22Rv1 (cell line): ENCODE measurements around the gene PRR33.

Experiments used
- H3K27ac ChIP-seq: fragments of 450-650 bp; 2 replicates; pipeline ENCODE4 v1.5.1; 2017
- CTCF ChIP-seq: fragments of 450-650 bp; IDR thresholded peaks from 2 replicates; pipeline ENCODE4 v1.5.1; 2017; ENCODE audit warnings: mild to moderate bottlenecking
- ZFX ChIP-seq: fragments of 450-650 bp; IDR thresholded peaks from 2 replicates; pipeline ENCODE4 v1.6.1; 2017; ENCODE audit warnings: antibody characterized with exemption, borderline replicate concordance

The PRR33 gene

GRCh38 chr11:1894759-1895158 is 3.1 kb upstream of the PRR33 start:
- no peak for TF ChIP-seq CTCF
- no peak for TF ChIP-seq ZFX

GRCh38 chr11:1893581-1894359 is 2.1 kb upstream of the PRR33 start:
- H3K27ac ChIP-seq = no peak overlapping the region
- TF ChIP-seq ZFX (no peak), CTCF (no peak)

More at GRCh38 chr11:1894759-1895158, 3.1 kb upstream of the PRR33 start:
- no peak overlapping the region for H3K27ac ChIP-seq

GRCh38 chr11:1892558-1892957 is 863 bp upstream of the PRR33 start:
- no peak for TF ChIP-seq CTCF
- TF ChIP-seq ZFX = no peak
- H3K27ac ChIP-seq = no peak overlapping the region

GRCh38 chr11:1892116-1892515 is 421 bp upstream of the PRR33 start:
- no peak for TF ChIP-seq ZFX
- TF ChIP-seq CTCF = no peak

GRCh38 chr11:1890856-1891830 is 552 bp downstream of the PRR33 start:
- TF ChIP-seq ZFX = no peak
- TF ChIP-seq CTCF = no peak

More at GRCh38 chr11:1892116-1892515, 421 bp upstream of the PRR33 start:
- no peak overlapping the region for H3K27ac ChIP-seq

GRCh38 chr11:1889941-1890855 is 1.5 kb downstream of the PRR33 start:
- no peak for TF ChIP-seq ZFX
- TF ChIP-seq CTCF = no peak
- no peak overlapping the region for H3K27ac ChIP-seq

More at GRCh38 chr11:1890856-1891830, 552 bp downstream of the PRR33 start:
- no peak overlapping the region for H3K27ac ChIP-seq
